ENCODE measurements around the gene SMPD3. TPM values are rescaled to one million over a fixed set of nuclear protein-coding genes. Genes with fewer than 3 reads are reported as not detected.

The SMPD3 gene
- total and polyA plus RNA-seq, 2 experiments from 2014 or later, result 0.57 to 0.83 TPM

- TF ChIP-seq ZNF462 (CRISPR knock-in tag; IDR thresholded peaks at IDR 0.05) (no peak), CREB1 (CRISPR knock-in tag; IDR thresholded peaks at IDR 0.05; ENCODE audit: low read depth) (peak; percentile 62; the same call in 1 of the 2 replicates), ETS1 (IDR thresholded peaks at IDR 0.05) (peak; percentile 75)
Observed at GRCh38 chr16:68310774-68311511, 137.4 kb downstream of the SMPD3 start, which contains the start of the genes PRMT7 and SLC7A6OS (continued).

- Histone ChIP-seq H3K4me3 (peak overlapping the region; percentile 97), H4K20me1 (replicated peaks; ENCODE audit: insufficient read depth) (peaks cover 21% of the 10 kb centered on the region), H3K27me3 (ENCODE audit: insufficient read depth) (no peaks in the 10 kb centered on the region), H3K79me2 (replicated peaks; ENCODE audit: insufficient read depth) (peaks cover 65% of the 10 kb centered on the region), H3K36me3 (ENCODE audit: insufficient read depth) (peaks cover 30% of the 10 kb centered on the region), H2AFZ (peak overlapping the region; percentile 98), H3K9me2 (ENCODE audit: insufficient read depth) (no peaks in the 10 kb centered on the region), H3K27ac (ENCODE audit: low read depth) (peak overlapping the region; percentile 87), H3F3A (replicated peaks; ENCODE audit: low read depth) (peaks cover 7% of the 10 kb centered on the region), H3K4me2 (peak overlapping the region; percentile 99), H3K4me1 (ENCODE audit: insufficient read depth) (peaks cover 19% of the 10 kb centered on the region)
- peak; percentile 61 for ATAC-seq
- H3K36me3 Mint-ChIP-seq (ENCODE audit: low read depth), result peaks cover 31% of the 10 kb centered on the region
- H3K4me1 Mint-ChIP-seq, result peaks cover 10% of the 10 kb centered on the region
- peaks cover 6% of the 10 kb centered on the region for H3K27me3 Mint-ChIP-seq (ENCODE audit: insufficient read depth, low read depth, poor library complexity)
- H3K9me3 Mint-ChIP-seq, result no peaks in the 10 kb centered on the region
- DNase-seq (ENCODE audit: low spot score), result no peak
- H3K27ac Mint-ChIP-seq, result peak overlapping the region; percentile 98
- H3K4me3 Mint-ChIP-seq, result peak overlapping the region; percentile 97
- TF ChIP-seq ZNF331 (CRISPR knock-in tag; IDR thresholded peaks at IDR 0.05; ENCODE audit: low read depth), result no peak
- no peak for TF ChIP-seq STAT1 (IDR thresholded peaks at IDR 0.05; ENCODE audit: unreplicated experiment)
- no peak for TF ChIP-seq CTCF (conservative IDR thresholded peaks at IDR 0.05; ENCODE audit: low read depth in 2 of 2)
Observed at GRCh38 chr16:68310437-68310773, 137.9 kb downstream of the SMPD3 start.
